ENCODE results near the gene ASTL.

Gene ASTL

GRCh38 chr2:96083064-96083939 is 55.0 kb downstream of the ASTL start:
- no peak for DNase-seq (ENCODE audit: low spot score)

GRCh38 chr2:96082211-96083063 is 55.9 kb downstream of the ASTL start:
- DNase-seq (ENCODE audit: low spot score), result no peak

- DNase-seq (ENCODE audit: low spot score), result no peak
Measured at GRCh38 chr2:96081042-96081441, 57.3 kb downstream of the ASTL start.

GRCh38 chr2:96075199-96075771 is 63.0 kb downstream of the ASTL start:
- DNase-seq (ENCODE audit: low spot score), result no peak

- no peak for DNase-seq (ENCODE audit: low spot score)
Measured at GRCh38 chr2:96074156-96074555, 64.1 kb downstream of the ASTL start.

- no peak for DNase-seq (ENCODE audit: low spot score)
Measured at GRCh38 chr2:96073170-96073775, 65.0 kb downstream of the ASTL start.
